Activated CD4-positive, alpha-beta T cell treated with anti-CD3 and anti-CD28 coated beads for 48 hours (primary cell): Measurements from ENCODE around the gene MAP7D1.

ENCODE experiments used
- DNase-seq: peaks from one replicate; pipeline ENCODE4 v3.0.0-alpha.2; 2020

MAP7D1 gene

DNA sequence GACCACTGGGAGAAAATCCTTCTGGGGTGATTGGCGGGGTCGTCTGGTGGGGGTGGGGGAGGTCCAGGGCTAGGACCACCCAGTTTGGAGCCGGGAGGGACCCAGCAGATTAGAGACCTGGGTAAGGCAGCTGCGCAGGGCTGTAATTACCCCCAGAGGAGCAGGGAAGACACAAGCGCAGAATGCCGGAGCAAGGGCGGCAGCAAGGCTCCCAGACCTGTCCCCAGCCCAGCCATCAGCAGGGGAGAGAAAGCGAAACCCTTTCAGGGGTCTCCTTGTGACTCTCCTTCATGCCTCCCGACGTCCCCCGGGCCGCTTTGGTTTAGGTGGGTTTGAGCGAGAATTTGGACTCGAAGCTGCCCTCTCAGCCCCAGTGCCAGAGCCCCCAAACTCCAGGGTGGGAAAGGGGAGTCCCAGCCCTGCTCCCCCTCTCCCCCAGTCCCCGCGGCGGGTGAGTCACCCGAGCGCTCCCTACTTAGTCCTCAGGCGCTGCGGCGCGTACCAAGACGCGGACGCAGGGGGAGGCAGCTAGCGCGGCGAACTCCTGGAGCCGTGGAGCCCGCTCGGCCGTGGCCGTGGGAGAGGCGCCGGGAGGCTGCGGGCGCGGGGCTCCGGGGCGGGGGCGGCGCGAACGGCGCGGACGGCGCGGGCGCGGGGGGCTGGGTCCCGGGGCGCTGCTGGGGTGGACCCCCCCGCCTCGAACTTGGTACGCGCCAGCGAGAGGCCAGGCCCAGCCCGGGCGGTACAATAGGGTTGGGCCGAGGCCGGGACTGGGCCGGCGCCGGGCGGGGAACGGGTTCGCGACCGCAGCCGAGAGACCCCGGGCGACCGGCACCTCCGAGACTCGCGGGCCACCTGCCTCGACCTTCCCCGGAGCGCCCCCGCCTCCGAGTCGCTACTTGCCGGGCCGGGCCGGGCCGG, at the start of gene MAP7D1:
Gene MAP7D1, plus strand, starts transcription at position 753 of the 921 bp plus-strand sequence. CDS start 258 bp downstream, outside the sequence.
- peak; percentile 89 for DNase-seq

DNA sequence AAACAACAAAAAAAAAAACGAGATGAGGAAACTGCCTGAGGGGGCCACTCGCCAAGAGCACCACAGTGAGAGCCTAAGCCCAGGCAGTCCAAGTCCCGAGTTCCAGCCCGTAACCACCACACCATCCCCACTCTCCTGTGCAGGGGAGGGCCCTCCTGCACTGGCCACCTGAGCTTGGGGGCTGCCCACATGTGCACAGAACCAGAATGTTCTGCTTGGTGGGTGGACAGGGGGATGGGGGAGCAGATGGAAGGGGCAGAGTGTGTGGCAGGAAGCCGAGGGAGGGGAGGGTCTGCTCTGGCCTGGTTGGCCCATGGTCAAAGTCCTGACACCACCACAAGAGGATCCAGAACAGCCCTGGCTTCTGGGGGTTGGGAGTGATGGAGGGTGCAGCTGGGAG, 49.7 kb upstream of the MAP7D1 start:
- no peak for DNase-seq

DNA sequence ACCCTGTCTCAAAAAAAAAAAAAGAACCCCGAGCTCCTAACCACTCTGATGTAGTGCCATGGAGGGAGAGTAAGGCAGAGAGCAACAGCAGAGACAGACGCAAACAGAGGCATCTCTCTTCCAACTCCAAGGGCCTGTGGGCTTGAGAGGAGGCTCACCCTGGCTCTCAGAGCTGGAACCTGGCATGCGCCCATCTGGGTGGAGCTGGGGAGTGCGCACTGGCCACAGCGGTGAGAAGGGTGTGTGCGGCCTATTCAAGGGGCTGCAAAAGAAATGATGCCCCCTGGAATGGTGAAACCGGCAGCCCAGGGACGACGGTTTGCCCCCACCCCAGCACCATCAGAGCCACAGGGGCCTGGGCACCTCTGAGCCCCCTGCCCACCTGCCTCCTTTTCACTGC, 48.6 kb upstream of the MAP7D1 start:
- no peak for DNase-seq

DNA sequence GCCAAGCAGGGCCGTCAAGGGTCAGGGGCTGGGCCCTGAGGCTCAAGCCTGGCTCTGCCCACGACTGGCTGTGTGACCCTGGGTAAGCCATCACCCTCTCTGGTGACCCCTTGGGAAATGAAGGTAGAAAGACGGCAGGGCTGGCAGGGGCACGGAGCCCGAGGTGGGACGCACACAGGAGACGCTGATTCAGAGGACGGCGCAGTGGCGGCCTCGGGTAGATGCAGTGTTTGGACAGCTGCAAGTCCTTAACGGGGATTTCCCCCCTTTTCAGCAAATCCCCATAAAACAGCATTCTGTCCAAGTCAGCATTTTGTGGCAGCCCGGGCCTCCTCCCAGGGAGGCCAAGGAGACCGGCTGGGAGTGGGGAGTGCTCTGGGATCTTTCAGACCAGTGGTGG, 47.6 kb upstream of the MAP7D1 start:
- no peak for DNase-seq

DNA sequence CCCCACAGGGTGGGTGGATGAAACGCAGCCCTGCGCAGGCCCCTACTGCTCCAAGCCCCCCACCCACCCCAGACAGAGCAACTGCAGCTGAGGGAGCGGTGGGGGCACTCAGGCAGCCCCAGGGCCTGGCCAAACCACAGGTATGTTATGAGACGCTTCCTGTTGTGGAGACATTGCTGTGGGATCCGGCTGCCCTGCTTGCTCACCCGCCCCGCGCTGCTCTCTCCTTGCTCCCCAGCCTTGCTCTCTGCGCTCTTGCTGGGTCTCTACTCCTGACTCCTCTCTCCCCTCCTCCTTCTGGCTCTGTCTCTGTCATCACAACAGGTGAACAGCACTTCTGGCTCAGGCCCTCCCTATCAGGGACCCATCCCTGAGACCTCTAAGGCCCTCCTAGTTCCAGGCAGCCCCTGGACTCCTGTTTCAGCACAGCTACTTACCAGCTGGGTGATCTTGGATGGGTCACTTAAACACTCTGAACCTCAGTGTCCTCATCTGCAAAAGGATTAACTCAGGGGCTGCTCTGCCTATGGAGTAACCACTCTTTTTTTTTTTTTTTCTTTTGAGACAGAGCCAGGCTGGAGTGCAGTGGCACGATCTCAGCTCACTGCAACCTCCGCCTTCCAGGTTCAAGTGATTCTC, 46.8 kb upstream of the MAP7D1 start:
- DNase-seq = peak; percentile 50

DNA sequence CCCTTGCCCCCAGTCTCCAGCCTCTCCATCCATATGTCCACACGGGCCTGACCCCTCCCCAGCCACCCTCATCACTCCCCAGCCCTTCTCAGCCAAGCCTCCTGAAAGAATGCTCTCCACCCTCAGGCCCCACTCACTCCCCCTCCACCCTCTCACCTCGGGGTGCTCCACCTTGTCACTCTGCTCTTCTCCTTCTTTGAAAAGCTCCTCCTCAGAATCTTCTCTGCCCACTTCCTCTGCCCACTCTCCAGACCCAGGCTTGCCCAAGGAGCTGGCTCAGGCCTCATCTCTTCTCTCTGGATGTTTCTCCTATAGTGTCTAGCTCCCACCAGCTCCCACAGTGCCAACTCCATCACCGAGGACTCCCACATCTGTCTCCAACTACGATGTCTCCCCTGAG, 44.8 kb upstream of the MAP7D1 start:
- no peak for DNase-seq

DNA sequence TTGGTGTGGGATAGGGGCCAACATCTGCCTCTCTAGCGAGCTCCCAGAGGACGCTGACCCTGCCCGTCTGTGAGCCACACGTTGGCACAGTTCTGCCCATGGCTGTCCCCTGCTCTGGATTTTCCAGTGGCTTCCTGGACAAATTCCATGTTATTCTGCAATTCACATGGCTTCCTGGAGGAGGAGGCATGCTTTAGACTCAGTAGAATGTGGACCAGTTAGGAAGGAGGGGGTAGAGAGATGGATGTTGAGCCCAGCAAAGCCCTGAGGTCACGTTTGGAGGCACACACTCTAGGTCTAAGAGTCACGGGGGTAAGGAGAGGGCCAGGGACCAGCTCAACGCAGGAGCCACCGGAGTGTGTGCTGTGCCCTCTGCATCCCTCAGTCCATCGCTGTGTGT, 43.1 kb upstream of the MAP7D1 start:
- no peak for DNase-seq

DNA sequence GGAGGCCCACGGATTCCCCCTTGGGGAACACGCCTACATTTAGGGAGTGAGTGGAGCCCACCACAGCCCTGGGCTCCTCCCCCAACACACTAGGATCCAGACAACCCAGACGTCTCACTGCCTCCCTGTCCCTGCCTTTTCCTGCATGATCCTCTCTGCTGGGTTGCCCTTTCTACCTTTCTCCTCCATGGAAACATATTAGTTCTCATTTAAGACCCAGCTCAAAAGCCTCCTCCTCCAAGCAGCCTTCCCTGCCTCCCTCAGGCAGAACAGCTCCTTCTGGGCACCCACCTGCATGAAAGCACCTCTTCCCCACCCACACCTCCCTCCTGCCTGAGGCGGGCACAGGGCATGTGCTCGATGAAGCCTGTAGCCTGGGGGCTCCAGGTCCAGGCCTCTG, 41.6 kb upstream of the MAP7D1 start:
- no peak for DNase-seq

DNA sequence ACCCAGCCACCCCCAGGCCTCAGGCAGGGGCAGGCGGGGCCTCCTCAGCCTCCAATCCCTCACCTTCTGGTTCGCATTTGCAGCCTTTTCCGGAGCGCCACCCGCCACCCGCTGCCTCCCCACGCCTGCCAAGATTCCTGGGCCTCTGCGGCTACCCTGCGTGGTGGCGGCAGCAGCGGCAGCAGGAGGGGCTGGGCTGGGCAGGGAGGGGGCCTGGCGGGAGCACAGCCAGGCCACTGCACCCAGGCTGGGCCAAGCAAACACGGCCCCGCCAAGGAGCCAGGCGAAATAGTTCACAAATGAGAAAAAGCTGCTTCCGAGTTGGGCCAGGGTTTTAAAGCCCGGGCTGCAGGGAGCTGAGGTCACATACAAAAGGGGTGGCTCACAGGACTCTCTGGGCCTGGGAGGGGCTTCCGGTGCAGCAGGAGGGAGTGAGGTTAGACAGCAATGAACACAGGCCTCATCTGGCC, 40.7 kb upstream of the MAP7D1 start:
- DNase-seq = no peak

DNA sequence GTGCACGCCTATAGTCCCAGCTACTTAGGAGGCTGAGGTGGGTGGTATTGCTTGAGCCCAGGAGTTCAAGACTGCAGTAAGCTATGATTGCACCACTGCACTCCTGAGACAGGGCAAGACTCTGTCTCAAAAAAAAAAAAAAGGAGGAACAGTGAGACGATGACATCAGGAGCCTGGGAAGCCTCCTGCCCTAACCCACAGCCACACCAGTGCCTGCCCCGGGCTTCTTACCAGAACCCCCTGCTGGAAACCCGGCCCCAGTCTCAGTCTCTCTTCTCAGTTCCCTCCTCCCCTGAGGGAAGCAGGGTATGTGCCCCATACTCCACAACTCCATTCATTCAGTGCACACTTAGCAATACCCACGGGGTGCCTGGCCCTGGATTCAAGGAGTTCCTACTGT, 40.0 kb upstream of the MAP7D1 start:
- no peak for DNase-seq

DNA sequence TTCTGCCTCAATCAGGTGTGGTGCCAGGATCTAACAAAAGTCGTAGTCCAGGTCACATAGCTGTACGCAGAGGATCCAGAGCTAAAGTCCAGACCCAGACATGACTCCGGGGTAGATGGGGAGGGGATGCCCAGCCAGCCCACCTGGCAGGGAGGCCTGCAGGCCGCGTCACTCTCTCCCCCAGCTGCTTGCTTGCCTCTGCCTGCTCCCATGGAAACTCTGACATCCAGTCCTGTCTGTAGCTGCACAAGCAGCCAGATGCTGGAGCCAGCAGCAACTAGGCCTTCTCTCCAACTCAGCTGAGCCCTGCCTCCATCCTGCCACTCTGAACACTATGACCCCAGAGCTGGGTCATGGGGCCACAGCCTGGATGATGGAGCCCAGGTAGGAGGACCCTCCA, 39.1 kb upstream of the MAP7D1 start:
- DNase-seq = no peak

DNA sequence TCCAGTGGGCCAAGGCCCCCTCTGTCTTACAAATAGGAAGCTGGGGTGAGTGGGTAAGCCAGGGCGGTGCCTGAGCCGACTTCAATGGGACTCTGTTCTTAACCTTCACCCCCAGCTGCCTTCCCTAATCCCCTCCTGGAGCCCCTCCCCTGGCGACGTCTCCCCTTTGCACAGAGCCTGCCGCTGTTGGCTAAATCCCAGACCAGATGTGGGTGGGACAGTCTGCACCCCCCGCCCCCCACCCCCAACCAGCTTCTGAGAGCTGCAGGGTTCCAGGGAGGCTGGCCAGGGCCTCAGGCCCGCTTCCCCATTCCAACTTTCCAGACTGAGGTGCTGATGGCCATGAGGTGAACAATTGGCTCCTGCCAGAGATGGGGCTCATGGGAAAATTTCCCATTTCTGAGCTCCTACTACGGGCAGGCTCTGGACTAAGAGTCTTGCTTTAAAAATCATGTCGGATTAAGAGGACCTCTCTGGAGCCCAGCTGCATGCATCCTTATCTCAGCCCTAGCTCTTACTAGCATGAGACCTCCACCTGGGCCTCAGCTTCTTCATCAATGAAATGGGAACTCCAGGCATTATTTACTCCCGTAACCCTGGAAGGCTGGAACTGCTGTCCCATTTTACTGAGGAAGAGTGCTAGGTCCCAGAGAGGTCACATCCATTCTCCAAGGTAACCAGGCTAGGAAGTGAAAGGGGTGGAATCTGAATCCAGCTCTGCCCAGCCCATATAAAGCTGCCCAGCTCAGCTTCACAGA, 37.3 kb upstream of the MAP7D1 start:
- no peak for DNase-seq

DNA sequence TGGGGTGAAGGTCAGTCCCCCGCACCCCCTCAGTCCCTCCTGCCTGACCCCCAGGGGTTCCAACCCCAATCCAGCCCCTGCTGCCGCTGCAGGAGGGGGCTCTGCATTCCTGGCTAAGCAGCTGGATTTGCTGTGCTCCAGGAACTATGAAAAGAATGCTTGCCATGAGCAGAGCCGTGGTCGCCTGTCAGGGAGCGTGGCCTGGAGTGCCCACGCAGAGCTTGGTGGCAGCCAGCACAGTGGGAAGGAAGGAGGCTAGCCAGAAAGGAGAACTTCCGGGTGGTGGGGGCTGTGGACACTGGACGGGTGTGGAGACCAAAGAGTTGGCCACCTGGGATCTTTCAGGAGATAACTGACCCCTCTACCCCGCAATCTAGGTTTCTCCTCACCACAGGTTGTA, 36.5 kb upstream of the MAP7D1 start:
- DNase-seq = no peak

DNA sequence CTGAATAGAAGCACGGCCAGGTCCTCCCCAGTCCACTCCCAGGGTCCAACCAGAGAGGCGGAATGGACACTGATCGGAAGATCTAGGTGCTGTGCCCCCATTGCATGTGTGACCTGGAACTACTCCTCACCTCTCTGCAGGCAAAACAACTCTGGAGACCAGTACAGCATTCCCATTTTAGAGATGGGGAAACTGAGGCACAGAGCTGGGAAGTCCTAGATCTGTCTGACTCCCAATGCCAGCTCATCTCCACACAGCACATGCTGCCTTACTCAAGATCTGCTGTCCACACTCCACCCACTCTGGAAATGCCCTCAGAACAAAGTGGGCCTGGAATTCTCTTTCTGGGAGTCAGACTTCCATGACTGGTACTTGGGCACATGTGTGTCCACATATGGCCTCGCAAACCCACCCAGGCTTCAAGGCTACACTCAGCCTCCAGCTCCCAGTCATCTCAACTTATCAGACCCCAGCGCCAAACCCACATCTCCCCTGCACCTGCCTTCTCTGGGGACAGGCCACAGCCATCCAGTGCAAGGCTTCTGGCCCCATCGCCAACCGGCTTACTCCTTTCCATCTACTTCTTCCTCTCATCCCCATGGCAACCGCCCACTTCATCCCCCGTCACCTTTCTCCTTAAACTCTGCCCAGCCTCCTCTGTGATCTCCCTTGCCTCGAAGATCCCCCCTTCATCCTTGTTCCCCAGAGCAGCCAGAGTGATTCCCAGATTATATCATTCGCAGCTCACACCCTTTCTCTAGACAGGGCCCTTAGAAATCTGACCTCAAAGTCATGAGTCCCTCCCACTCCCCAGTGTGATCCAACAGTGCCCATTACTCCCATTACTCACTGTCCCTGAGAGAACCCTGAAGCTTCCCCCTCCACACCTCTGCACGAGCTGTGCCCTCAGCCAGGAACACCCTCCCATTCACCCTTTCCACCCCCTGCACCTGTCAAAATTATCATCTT, 33.6 kb upstream of the MAP7D1 start:
- no peak for DNase-seq

DNA sequence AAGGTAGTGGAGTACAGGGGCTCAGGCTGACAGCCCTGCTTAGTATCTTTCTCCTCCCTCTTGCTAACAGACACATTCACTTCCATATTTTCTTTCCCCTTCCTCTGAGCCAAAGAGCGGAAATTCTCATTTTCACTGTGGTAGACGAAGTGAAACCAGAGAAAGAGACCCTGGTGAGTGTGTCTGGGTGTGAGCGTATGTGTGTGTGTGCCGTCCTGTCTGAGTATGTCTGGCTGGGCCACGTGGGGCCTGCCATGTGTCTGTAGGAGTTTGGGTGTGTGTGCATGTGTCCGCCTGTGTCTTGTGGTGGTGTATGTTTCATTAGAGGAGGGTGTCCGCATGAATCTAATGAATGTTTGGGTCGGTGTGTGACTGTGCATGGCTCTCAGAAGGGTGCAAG, 32.6 kb upstream of the MAP7D1 start:
- DNase-seq = peak; percentile 32

DNA sequence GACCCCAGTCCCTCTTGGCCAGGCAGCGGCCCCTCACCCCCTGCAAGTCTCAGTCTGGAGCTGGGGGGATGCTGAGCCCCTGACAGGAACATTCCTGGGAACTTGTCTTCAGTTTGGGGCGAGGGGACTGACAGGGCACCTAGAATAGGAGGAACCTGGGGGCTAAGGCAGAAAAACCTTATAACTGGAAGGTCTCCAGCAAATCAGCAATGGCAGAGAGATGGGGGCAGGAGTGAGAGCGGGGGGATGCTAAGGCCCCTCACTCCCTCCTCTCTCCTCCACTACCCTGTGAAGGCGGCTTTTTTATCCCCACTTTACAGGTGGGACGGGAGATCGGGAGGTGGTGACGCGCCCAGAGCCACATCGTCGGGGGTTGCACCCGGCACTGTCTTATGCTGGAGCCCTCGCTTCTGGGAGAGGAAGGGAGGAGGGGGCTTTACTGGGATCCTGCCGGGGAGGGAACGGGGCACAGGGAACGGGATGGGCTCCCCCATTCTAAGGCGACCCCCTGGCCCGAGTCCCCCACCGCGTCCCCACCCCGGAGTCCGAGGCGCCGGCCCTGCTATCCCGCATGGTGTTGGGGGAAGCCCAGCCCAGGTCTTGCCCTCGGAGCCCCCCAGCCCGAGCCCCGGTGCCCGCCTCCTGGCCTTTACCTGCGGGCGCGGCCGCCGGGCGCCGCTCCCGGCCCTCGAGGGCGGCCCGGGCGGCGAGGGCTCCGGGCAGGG, 31.4 kb upstream of the MAP7D1 start:
- DNase-seq = no peak

DNA sequence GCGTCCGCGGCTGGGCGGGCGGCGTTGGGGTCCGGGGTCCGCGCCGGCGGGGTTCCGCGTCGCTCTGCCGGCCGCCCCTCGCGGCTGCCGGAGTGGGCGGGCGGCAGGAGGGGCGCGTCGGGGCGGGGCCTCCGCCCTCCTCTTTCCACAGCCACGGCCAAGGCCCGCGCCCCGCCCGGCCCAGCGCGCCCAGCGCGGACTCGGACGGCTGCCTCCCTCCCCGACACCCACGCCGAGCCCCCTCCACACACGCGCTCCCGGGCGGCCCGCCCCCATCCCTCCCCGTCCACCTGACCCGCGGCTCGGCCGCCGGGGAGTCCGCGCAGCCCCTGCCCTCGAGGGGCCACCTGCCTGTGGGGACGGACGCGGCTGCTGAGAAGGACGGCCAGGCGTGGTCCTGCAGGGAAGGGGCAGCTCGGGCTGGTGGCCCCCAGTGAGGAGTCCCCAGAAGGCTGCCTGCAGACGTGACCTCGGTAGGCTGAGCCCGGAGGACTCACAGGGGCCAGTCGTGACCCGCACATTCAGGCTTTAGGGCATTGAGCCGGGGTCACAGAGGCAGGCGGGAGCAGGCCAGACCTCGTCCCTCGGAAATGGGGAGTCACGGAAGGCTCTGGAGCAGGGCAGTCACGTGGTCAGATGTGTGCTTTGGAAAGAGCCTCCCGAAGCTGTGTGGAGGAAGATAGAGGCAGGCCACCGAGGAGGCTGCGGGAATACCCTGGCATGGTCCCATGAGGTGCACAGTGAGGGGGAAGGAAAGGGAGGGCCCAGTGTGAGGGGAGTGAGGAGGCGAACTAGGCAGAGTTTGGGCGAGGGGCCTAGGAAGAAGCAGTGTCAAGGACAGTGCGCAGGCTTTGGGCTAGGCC, 30.6 kb upstream of the MAP7D1 start, which contains the start of gene COL8A2:
Gene COL8A2, minus strand, starts transcription at position 94 of the 863 bp plus-strand sequence. CDS start 24,980 bp downstream, outside the sequence.
- no peak for DNase-seq

DNA sequence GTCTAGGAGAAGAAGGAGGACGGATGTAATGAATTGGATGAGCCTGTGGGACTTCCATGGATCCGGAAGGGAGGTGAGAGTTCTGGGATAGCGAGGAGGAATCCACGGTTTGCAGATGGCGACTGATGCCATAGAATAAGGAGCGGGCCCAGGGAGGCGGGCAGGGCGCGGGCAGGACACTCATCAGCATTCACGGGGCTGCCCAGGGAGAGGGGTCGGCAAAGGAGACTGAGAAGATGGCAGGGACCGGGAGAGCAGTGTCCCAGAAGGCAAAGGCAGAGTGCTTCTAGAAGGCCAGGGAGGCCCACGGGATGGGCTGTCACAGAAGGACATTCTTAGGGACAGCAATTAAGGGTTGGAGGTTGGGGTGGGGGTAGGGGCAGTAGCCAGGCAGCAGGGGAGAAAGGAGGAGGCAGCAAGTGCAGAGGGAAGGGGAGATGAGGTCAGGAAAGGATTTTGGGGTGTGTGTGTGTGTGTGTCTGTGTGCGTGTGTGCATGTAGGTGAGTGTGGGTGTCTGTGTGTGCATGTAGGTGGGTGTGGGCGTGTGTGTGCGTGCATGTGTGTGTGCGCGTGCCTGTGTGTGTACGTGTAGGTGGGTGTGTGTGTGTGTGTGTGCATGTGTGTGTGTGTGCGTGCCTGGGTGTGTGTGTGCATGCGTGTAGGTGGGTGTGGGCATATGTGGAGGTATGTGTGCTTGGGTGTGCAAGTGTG, 29.8 kb upstream of the MAP7D1 start:
- no peak for DNase-seq

DNA sequence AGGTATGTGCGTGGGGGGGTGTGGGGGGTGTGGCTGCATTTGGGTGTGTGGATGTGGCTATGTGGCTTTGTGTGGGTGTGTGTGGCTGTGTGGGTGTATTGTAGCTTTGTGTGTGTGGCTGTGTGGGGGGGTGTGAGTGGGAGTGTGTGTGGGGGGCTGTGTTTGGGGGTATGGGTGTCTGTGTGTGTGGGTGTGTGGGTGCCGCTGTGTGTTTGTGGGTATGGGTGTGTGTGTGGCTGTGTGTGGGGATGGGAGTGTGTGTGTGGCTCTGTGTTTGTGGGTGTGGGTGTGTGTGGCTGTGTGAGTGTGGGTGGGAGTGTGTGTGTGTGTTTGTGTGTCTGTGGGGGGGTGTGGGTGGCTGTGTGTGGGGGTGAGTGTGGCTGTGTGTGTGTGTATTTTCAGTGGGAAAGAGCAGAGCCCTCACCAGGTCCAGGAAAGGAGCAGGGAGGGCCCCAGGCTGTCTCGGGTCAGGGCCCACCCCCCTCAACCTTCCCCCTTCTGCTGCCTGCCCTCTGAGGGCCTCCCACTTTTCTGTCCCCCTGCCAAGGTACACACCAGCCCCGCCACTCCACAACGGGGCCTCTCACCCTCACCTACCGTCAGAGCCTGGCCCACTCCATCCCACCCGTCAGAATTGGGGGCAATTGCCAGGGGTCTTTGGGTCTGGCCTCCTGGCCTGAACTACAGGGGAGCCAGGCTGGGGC, 29.0 kb upstream of the MAP7D1 start:
- DNase-seq = no peak
